WTC11 (cell line): ENCODE measurements around the gene SMARCA2. TPM values are rescaled to one million over a fixed set of nuclear protein-coding genes. Genes with fewer than 3 reads are reported as not detected.

Experiments
- ATAC-seq: fragments of 200-7000 bp; cut with Tn5 transposase; 2 replicates; pipeline ENCODE4 v1.10.0; 2021; ENCODE audit warnings: mild to moderate bottlenecking, moderate library complexity
- CTCF ChIA-PET: fragments of 300-600 bp; sonication (Branson Sonifier 250); formaldehyde crosslinking; loops from one replicate; lab custom pipeline; 2021; ENCODE audit warnings: antibody characterized with exemption; lab: Charles Lee
- POLR2A ChIA-PET: fragments of 350-600 bp; sonication (Branson Sonifier 250); formaldehyde crosslinking; loops from one replicate; lab custom pipeline; 2021; ENCODE audit warnings: antibody characterized with exemption; lab: Charles Lee
- DNase-seq: peaks from one replicate; pipeline ENCODE4 v3.0.0; 2021; ENCODE audit warnings: low spot score
- H3K27ac Mint-ChIP-seq: 2 replicates; pipeline ENCODE4 v1.8.0; 2021; ENCODE audit warnings: mixed read lengths
- H3K27me3 Mint-ChIP-seq: 2 replicates; pipeline ENCODE4 v1.8.0; 2021; ENCODE audit warnings: low read depth, mild to moderate bottlenecking, moderate library complexity, mixed read lengths
- H3K36me3 Mint-ChIP-seq: 2 replicates; pipeline ENCODE4 v1.8.0; 2021; ENCODE audit warnings: mixed read lengths
- H3K4me1 Mint-ChIP-seq: 2 replicates; pipeline ENCODE4 v1.8.0; 2022; ENCODE audit warnings: mixed read lengths
- H3K4me3 Mint-ChIP-seq: 2 replicates; pipeline ENCODE4 v1.8.0; 2021; ENCODE audit warnings: mild to moderate bottlenecking, moderate library complexity, mixed read lengths
- H3K9me3 Mint-ChIP-seq: 2 replicates; pipeline ENCODE4 v1.8.0; 2021; ENCODE audit warnings: mixed read lengths
- AFF4 ChIP-seq: sonication (generic); formaldehyde crosslinking; IDR thresholded peaks from 2 replicates; pipeline ENCODE4 v1.8.1; 2023; ENCODE audit warnings: mild to moderate bottlenecking, missing genetic modification reagents, borderline replicate concordance
- ATF1 ChIP-seq: sonication (generic); formaldehyde crosslinking; IDR thresholded peaks from 2 replicates; pipeline ENCODE4 v1.8.1; 2023; ENCODE audit warnings: mild to moderate bottlenecking, moderate library complexity, missing genetic modification reagents
- ATF2 ChIP-seq: sonication (generic); formaldehyde crosslinking; IDR thresholded peaks from 2 replicates; pipeline ENCODE4 v1.8.1; 2022; ENCODE audit warnings: low read depth, missing genetic modification reagents, borderline replicate concordance
- ATF6 ChIP-seq: sonication (generic); formaldehyde crosslinking; IDR thresholded peaks from 2 replicates; pipeline ENCODE4 v1.8.1; 2023; ENCODE audit warnings: mild to moderate bottlenecking, missing genetic modification reagents
- E2F1 ChIP-seq: sonication (generic); formaldehyde crosslinking; IDR thresholded peaks from 2 replicates; pipeline ENCODE4 v1.8.0; 2022; ENCODE audit warnings: mild to moderate bottlenecking, missing genetic modification reagents
- EMX1 ChIP-seq: fragments of 250-450 bp; sonication (Bioruptor Pico); IDR thresholded peaks from 2 replicates; pipeline ENCODE4 v1.8.0; 2021; ENCODE audit warnings: mild to moderate bottlenecking
- FOXJ3 ChIP-seq: sonication (generic); formaldehyde crosslinking; IDR thresholded peaks from 2 replicates; pipeline ENCODE4 v1.9.0; 2021; ENCODE audit warnings: missing genetic modification reagents, mild to moderate bottlenecking, borderline replicate concordance
- FOXP4 ChIP-seq: sonication (generic); formaldehyde crosslinking; IDR thresholded peaks from 2 replicates; pipeline ENCODE4 v1.8.0; 2022; ENCODE audit warnings: mild to moderate bottlenecking, missing genetic modification reagents
- GABPB1 ChIP-seq: sonication (generic); formaldehyde crosslinking; IDR thresholded peaks from 2 replicates; pipeline ENCODE4 v1.8.1; 2023; ENCODE audit warnings: mild to moderate bottlenecking, missing genetic modification reagents
- JUN ChIP-seq: sonication (generic); formaldehyde crosslinking; IDR thresholded peaks from 2 replicates; pipeline ENCODE4 v1.8.0; 2023; ENCODE audit warnings: mild to moderate bottlenecking, missing genetic modification reagents
- KAT7 ChIP-seq: sonication (generic); formaldehyde crosslinking; IDR thresholded peaks from 2 replicates; pipeline ENCODE4 v1.8.1; 2023; ENCODE audit warnings: missing genetic modification reagents, mild to moderate bottlenecking, borderline replicate concordance
- NFYB ChIP-seq: sonication (generic); formaldehyde crosslinking; conservative IDR thresholded peaks from 2 replicates; pipeline ENCODE4 v1.8.0; 2022; ENCODE audit warnings: low read depth, missing genetic modification reagents
- OVOL2 ChIP-seq: fragments of 250-450 bp; sonication (Bioruptor Pico); IDR thresholded peaks from 2 replicates; pipeline ENCODE4 v1.9.0; 2021; ENCODE audit warnings: mild to moderate bottlenecking, borderline replicate concordance
- SMAD3 ChIP-seq: sonication (generic); formaldehyde crosslinking; IDR thresholded peaks from 2 replicates; pipeline ENCODE4 v1.8.0; 2022; ENCODE audit warnings: missing genetic modification reagents, mild to moderate bottlenecking, borderline replicate concordance
- TEAD4 ChIP-seq: sonication (generic); formaldehyde crosslinking; IDR thresholded peaks from 2 replicates; pipeline ENCODE4 v1.8.0; 2022; ENCODE audit warnings: mild to moderate bottlenecking, missing genetic modification reagents
- ZNF121 ChIP-seq: sonication (generic); formaldehyde crosslinking; IDR thresholded peaks from 2 replicates; pipeline ENCODE4 v1.8.0; 2023; ENCODE audit warnings: missing genetic modification reagents
- ZNF138 ChIP-seq: sonication (generic); formaldehyde crosslinking; conservative IDR thresholded peaks from 2 replicates; pipeline ENCODE4 v1.8.1; 2022; ENCODE audit warnings: mild to moderate bottlenecking, moderate library complexity, missing genetic modification reagents
- ZNF232 ChIP-seq: sonication (generic); formaldehyde crosslinking; IDR thresholded peaks from 2 replicates; pipeline ENCODE4 v1.8.0; 2022; ENCODE audit warnings: mild to moderate bottlenecking, missing genetic modification reagents
- ZNF263 ChIP-seq: sonication (generic); formaldehyde crosslinking; IDR thresholded peaks from 2 replicates; pipeline ENCODE4 v1.8.1; 2022; ENCODE audit warnings: low read depth, mild to moderate bottlenecking, moderate library complexity, missing genetic modification reagents
- ZNF512 ChIP-seq: sonication (generic); formaldehyde crosslinking; IDR thresholded peaks from 2 replicates; pipeline ENCODE4 v1.8.1; 2022; ENCODE audit warnings: missing genetic modification reagents, borderline replicate concordance
- ZNF671 ChIP-seq: fragments of 250-450 bp; sonication (Bioruptor Pico); IDR thresholded peaks from 2 replicates; pipeline ENCODE4 v1.8.0; 2021; ENCODE audit warnings: mild to moderate bottlenecking
- total RNA-seq: library from RNA; stranded (reverse); gene quantifications from 3 replicates; pipeline ENCODE4 v1.2.3, GENCODE V29; 2021
- TF ChIP-seq, protein P1 (sequence below): fragments of 250-450 bp; sonication (Bioruptor Pico); IDR thresholded peaks from 2 replicates; pipeline ENCODE4 v1.9.0; 2021; ENCODE audit warnings: moderate library complexity, mild to moderate bottlenecking, inconsistent platforms, borderline replicate concordance

SMARCA2 gene
- total RNA-seq, 1 experiment from 2014 or later: 20.3 TPM

GRCh38 chr9:2208465-2208864, 193.3 kb downstream of the SMARCA2 start (continued):
- TF ChIP-seq ATF2 (CRISPR knock-in tag): no peak
- TF ChIP-seq, all 79 proteins: peak for 0

GRCh38 chr9:2208991-2209390, 193.8 kb downstream of the SMARCA2 start:
- Mint-ChIP-seq H3K4me3 (no peak overlapping the region), H3K27me3 (no peaks in the 10 kb centered on the region), H3K9me3 (no peaks in the 10 kb centered on the region), H3K27ac (no peak overlapping the region), H3K4me1 (peaks cover 3% of the 10 kb centered on the region), H3K36me3 (no peaks in the 10 kb centered on the region)
- no peak for ATAC-seq
- TF ChIP-seq ZNF138 (CRISPR knock-in tag) (no peak), ZNF671 (CRISPR knock-in tag) (no peak), SMAD3 (CRISPR knock-in tag) (no peak), FOXP4 (CRISPR knock-in tag) (no peak)
- ChIA-PET CTCF (no interaction called here), POLR2A (no interaction called here)
- DNase-seq: no peak

GRCh38 chr9:2209400-2209799, 194.3 kb downstream of the SMARCA2 start:
- H3K9me3 Mint-ChIP-seq: no peaks in the 10 kb centered on the region
- H3K27ac Mint-ChIP-seq: no peak overlapping the region
- DNase-seq (no peak), ATAC-seq (no peak)
- peaks cover 6% of the 10 kb centered on the region for H3K4me1 Mint-ChIP-seq
- TF ChIP-seq, protein P1, sequence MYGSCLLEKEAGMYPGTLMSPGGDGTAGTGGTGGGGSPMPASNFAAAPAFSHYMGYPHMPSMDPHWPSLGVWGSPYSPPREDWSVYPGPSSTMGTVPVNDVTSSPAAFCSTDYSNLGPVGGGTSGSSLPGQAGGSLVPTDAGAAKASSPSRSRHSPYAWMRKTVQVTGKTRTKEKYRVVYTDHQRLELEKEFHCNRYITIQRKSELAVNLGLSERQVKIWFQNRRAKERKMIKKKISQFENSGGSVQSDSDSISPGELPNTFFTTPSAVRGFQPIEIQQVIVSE (CRISPR knock-in tag): no peak
- TF ChIP-seq ZNF121 (CRISPR knock-in tag) (no peak), ZNF263 (no peak), ATF6 (CRISPR knock-in tag) (no peak), AFF4 (no peak), ZNF512 (CRISPR knock-in tag) (no peak), TEAD4 (CRISPR knock-in tag) (no peak), FOXJ3 (CRISPR knock-in tag) (no peak), EMX1 (no peak), JUN (no peak), ATF1 (CRISPR knock-in tag) (no peak), OVOL2 (CRISPR knock-in tag) (no peak), KAT7 (CRISPR knock-in tag) (no peak), E2F1 (no peak), GABPB1 (CRISPR knock-in tag) (no peak), ZNF232 (CRISPR knock-in tag) (no peak), NFYB (CRISPR knock-in tag) (no peak)
- no peak overlapping the region for H3K4me3 Mint-ChIP-seq
- no peaks in the 10 kb centered on the region for H3K27me3 Mint-ChIP-seq
- ChIA-PET POLR2A (no interaction called here), CTCF (no interaction called here)
- H3K36me3 Mint-ChIP-seq: no peaks in the 10 kb centered on the region
